Gastrocnemius medialis (tissue), 4 donors: Measurements from ENCODE around the gene ADGRV1.

ENCODE experiments used
- POLR2A ChIP-seq, 2 donors: fragments of 450-650 bp; IDR thresholded peaks; one replicate each; pipeline ENCODE4 v1.6.1; 2017; ENCODE audit warnings: antibody characterized with exemption in 2 of 2, mild to moderate bottlenecking in 2 of 2, moderate library complexity in 2 of 2
- TF ChIP-seq, protein P1 (sequence below), 5 experiments: fragments of 450-650 bp in 3 of 5; fragments of 200-600 bp in 2 of 5; sonication (generic) in 2 of 5; IDR thresholded peaks in 4 of 5; conservative IDR thresholded peaks in 1 of 5; 1 replicate in 4 of 5; 2 replicates in 1 of 5; pipeline ENCODE4 v1.5.1; 2016 to 2019; ENCODE audit warnings: antibody characterized with exemption in 5 of 5, mild to moderate bottlenecking in 3 of 5, moderate library complexity in 3 of 5

DNA sequence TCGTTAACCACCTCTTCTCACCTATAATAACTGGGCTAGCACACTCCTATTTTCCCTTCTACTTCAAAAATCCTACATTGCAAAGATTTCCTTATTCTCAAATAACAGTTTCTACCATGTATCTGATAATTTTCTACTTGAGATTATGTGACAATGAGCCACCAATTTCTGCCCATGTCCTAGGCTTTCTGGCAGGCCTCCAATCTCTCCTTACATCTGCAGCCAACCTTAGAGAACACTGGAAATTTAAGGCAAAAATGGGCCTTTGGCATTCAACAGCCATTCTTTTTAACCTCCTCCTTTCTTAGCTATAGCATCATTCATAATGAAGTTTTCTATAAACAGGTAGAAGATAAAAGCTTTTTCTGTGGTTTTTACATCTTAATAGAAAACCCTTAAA, 599.4 kb downstream of the ADGRV1 start:
- TF ChIP-seq POLR2A (IDR thresholded peaks at IDR 0.05) = no peak
- TF ChIP-seq, protein P1, sequence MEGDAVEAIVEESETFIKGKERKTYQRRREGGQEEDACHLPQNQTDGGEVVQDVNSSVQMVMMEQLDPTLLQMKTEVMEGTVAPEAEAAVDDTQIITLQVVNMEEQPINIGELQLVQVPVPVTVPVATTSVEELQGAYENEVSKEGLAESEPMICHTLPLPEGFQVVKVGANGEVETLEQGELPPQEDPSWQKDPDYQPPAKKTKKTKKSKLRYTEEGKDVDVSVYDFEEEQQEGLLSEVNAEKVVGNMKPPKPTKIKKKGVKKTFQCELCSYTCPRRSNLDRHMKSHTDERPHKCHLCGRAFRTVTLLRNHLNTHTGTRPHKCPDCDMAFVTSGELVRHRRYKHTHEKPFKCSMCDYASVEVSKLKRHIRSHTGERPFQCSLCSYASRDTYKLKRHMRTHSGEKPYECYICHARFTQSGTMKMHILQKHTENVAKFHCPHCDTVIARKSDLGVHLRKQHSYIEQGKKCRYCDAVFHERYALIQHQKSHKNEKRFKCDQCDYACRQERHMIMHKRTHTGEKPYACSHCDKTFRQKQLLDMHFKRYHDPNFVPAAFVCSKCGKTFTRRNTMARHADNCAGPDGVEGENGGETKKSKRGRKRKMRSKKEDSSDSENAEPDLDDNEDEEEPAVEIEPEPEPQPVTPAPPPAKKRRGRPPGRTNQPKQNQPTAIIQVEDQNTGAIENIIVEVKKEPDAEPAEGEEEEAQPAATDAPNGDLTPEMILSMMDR (IDR thresholded peaks at IDR 0.05 in 4 of 5, conservative IDR thresholded peaks at IDR 0.05 in 1 of 5) = no peak
